ENCODE data around the gene CRYBA1.

DNA sequence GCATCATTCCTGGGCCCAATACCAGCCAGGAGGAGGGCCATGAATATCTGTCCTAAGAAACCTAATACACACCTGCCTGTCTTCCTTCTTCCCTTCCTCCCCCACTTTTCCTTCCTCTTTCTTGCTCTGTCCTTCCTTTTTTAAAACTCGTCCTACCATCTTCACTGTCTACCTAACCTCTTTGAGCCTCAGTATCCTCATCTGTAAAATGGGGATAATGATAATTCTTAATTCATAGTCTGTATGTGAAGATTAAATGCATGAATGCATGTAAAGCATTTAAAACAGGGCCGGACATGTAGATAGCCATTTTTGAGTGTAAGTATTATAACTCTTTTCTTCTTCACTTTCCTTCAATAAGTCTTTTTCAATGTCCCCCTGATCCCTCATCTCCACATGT, 560 bp downstream of the CRYBA1 start:
- TF ChIP-seq, protein P1, sequence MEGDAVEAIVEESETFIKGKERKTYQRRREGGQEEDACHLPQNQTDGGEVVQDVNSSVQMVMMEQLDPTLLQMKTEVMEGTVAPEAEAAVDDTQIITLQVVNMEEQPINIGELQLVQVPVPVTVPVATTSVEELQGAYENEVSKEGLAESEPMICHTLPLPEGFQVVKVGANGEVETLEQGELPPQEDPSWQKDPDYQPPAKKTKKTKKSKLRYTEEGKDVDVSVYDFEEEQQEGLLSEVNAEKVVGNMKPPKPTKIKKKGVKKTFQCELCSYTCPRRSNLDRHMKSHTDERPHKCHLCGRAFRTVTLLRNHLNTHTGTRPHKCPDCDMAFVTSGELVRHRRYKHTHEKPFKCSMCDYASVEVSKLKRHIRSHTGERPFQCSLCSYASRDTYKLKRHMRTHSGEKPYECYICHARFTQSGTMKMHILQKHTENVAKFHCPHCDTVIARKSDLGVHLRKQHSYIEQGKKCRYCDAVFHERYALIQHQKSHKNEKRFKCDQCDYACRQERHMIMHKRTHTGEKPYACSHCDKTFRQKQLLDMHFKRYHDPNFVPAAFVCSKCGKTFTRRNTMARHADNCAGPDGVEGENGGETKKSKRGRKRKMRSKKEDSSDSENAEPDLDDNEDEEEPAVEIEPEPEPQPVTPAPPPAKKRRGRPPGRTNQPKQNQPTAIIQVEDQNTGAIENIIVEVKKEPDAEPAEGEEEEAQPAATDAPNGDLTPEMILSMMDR (IDR thresholded peaks at IDR 0.05) = no peak
- no peak for TF ChIP-seq POLR2A (IDR thresholded peaks at IDR 0.05)

Data from lower leg skin (tissue), 3 donors.